Esophagus squamous epithelium (tissue), 4 donors: ENCODE measurements around the gene METTL3.
A peak's percentile ranks its signal among the peaks of the same experiment; 100 is the strongest.

Experiments used
- CTCF ChIP-seq, 6 experiments: fragments of 450-650 bp in 4 of 6; fragments of 200-600 bp in 2 of 6; sonication (generic) in 2 of 6; IDR thresholded peaks; one replicate each; pipeline ENCODE4 v1.5.1; 2016 to 2019; ENCODE audit warnings: antibody characterized with exemption in 6 of 6, mild to moderate bottlenecking in 4 of 6, moderate library complexity in 4 of 6
- POLR2A ChIP-seq, 4 donors: fragments of 450-650 bp; IDR thresholded peaks; one replicate each; pipeline ENCODE4 v1.6.1; 2017; ENCODE audit warnings: antibody characterized with exemption in 4 of 4, mild to moderate bottlenecking in 4 of 4, moderate library complexity in 3 of 4

- TF ChIP-seq POLR2A (IDR thresholded peaks at IDR 0.05), result peak in 2 of 4 donors; percentile 54 to 77
- TF ChIP-seq CTCF (IDR thresholded peaks at IDR 0.05), result peak; percentile 46 to 72 (median 54)
Observed at GRCh38 chr14:21455912-21456667, 55.0 kb downstream of the METTL3 start, which contains the start of gene CHD8.
